CD14-positive monocyte (primary cell): ENCODE results near the gene DOCK1. TPM values are rescaled to one million over a fixed set of nuclear protein-coding genes. Genes with fewer than 3 reads are reported as not detected.

Experiments
- DNase-seq, 3 donors: peaks; one replicate each; pipeline ENCODE4 v3.0.0-alpha.2; 2011 to 2022
- H2AFZ ChIP-seq: 2 replicates; pipeline ENCODE4 v1.6.0; 2012; ENCODE audit warnings: mild to moderate bottlenecking, low read depth, low read length, inconsistent platforms; ENCODE audit not compliant: insufficient read depth, poor library complexity, severe bottlenecking
- H3K27ac ChIP-seq, 2 donors: 1 replicate in 1 of 2; 2 replicates in 1 of 2; pipeline ENCODE4 v1.5.1; 2012 to 2013; ENCODE audit warnings: low read length in 2 of 2, control low read depth in 1 of 2, inconsistent platforms in 1 of 2, low read depth in 1 of 2, mild to moderate bottlenecking in 1 of 2
- H3K27me3 ChIP-seq, 2 donors: one replicate each; pipeline versions ENCODE4 v1.6.0 to v1.6.1; 2011 to 2013; ENCODE audit warnings: low read length in 2 of 2; ENCODE audit not compliant: control insufficient read depth in 2 of 2, insufficient read depth in 2 of 2
- H3K36me3 ChIP-seq, 2 donors: replicated peaks in 1 of 2; 1 replicate in 1 of 2; 2 replicates in 1 of 2; pipeline versions ENCODE4 v1.5.1 to v1.6.1; 2012 to 2013; ENCODE audit warnings: low read length in 2 of 2, control low read depth in 1 of 2, inconsistent platforms in 1 of 2, mild to moderate bottlenecking in 1 of 2; ENCODE audit not compliant: insufficient read depth in 2 of 2, control insufficient read depth in 1 of 2
- H3K4me1 ChIP-seq, 2 donors: 1 replicate in 1 of 2; 2 replicates in 1 of 2; pipeline versions ENCODE4 v1.5.1 to v1.6.1; 2012 to 2013; ENCODE audit warnings: low read length in 2 of 2, control low read depth in 1 of 2, inconsistent platforms in 1 of 2, mild to moderate bottlenecking in 1 of 2, moderate library complexity in 1 of 2; ENCODE audit not compliant: insufficient read depth in 2 of 2, control insufficient read depth in 1 of 2
- H3K4me2 ChIP-seq: replicated peaks from 2 replicates; pipeline ENCODE3; 2012; ENCODE audit warnings: low read length, moderate library complexity, mild to moderate bottlenecking; ENCODE audit not compliant: poor library complexity, severe bottlenecking; ENCODE audit errors: extremely low read depth
- H3K4me3 ChIP-seq, 3 experiments: fragments of 200-600 bp in 1 of 3; sonication (generic) in 1 of 3; replicated peaks in 1 of 3; 1 replicate in 2 of 3; 2 replicates in 1 of 3; pipeline ENCODE4 v1.5.1; 2011 to 2013; ENCODE audit warnings: low read length in 3 of 3, mild to moderate bottlenecking in 3 of 3, control low read depth in 2 of 3, low read depth in 2 of 3, inconsistent platforms in 1 of 3, moderate library complexity in 1 of 3
- H3K79me2 ChIP-seq: 2 replicates; pipeline ENCODE4 v1.6.0; 2012; ENCODE audit warnings: mild to moderate bottlenecking, control low read depth, inconsistent platforms, low read length, moderate library complexity; ENCODE audit not compliant: insufficient read depth
- H3K9ac ChIP-seq: 2 replicates; pipeline ENCODE4 v1.6.0; 2017; ENCODE audit warnings: low read length, mild to moderate bottlenecking; ENCODE audit not compliant: insufficient read depth, poor library complexity, severe bottlenecking
- H3K9me3 ChIP-seq, 2 donors: replicated peaks in 1 of 2; 1 replicate in 1 of 2; 2 replicates in 1 of 2; pipeline versions ENCODE4 v1.5.1 to v1.6.1; 2012 to 2013; ENCODE audit warnings: low read length in 2 of 2, control low read depth in 1 of 2; ENCODE audit not compliant: control insufficient read depth in 1 of 2, insufficient read depth in 1 of 2
- H4K20me1 ChIP-seq: 2 replicates; pipeline ENCODE4 v1.6.0; 2012; ENCODE audit warnings: mild to moderate bottlenecking, low read length, control low read depth, moderate library complexity; ENCODE audit not compliant: insufficient read depth
- H3K27ac Mint-ChIP-seq, 7 donors: one replicate each; pipeline ENCODE4 v1.8.0; 2020; ENCODE audit warnings: mild to moderate bottlenecking in 7 of 7, mixed read lengths in 7 of 7, moderate library complexity in 6 of 7, inconsistent platforms in 2 of 7
- H3K27me3 Mint-ChIP-seq, 3 donors: one replicate each; pipeline ENCODE4 v1.8.0; 2021 to 2022; ENCODE audit warnings: low read depth in 3 of 3, mild to moderate bottlenecking in 3 of 3, mixed read lengths in 3 of 3, moderate library complexity in 3 of 3, inconsistent platforms in 1 of 3
- H3K36me3 Mint-ChIP-seq, 2 donors: one replicate each; pipeline ENCODE4 v1.8.0; 2020; ENCODE audit warnings: mixed read lengths in 2 of 2, inconsistent platforms in 1 of 2, mild to moderate bottlenecking in 1 of 2
- H3K4me1 Mint-ChIP-seq: one replicate; pipeline ENCODE4 v1.8.0; 2020; ENCODE audit warnings: mild to moderate bottlenecking, mixed read lengths
- H3K4me3 Mint-ChIP-seq, 2 donors: one replicate each; pipeline ENCODE4 v1.8.0; 2020; ENCODE audit warnings: mild to moderate bottlenecking in 2 of 2, mixed read lengths in 2 of 2, moderate library complexity in 1 of 2
- H3K9me3 Mint-ChIP-seq, 7 donors: one replicate each; pipeline ENCODE4 v1.8.0; 2020 to 2022; ENCODE audit warnings: mixed read lengths in 7 of 7, mild to moderate bottlenecking in 6 of 7, moderate library complexity in 6 of 7, inconsistent platforms in 2 of 7
- WGBS: methylation state at CpG from one replicate; pipeline ENCODE4 v1.1.5; 2013; ENCODE audit warnings: missing lambda C conversion rate; ENCODE audit not compliant: insufficient coverage; 5-methylcytosine and 5-hydroxymethylcytosine counted together
- intact Hi-C, 2 donors: fragments of 100-400 bp; cut with micrococcal nuclease; formaldehyde crosslinking; loops; one replicate each; pipeline versions ENCODE4 v1.15.0 to v1.15.1; 2023
- polyA plus RNA-seq, 3 donors: library from polyadenylated mRNA; depleted of rRNA in 1 of 3; unstranded in 2 of 3; stranded (reverse) in 1 of 3; fragments of 300-500 nt in 2 of 3; fragments of >200 nt in 1 of 3; fragmentation: Illumina TruSeq in 2 of 3; gene quantifications; 1 replicate in 2 of 3; 2 replicates in 1 of 3; pipeline ENCODE4 v1.2.3, GENCODE V29; 2012 to 2021
- TF ChIP-seq, protein P1 (sequence below): fragments of 200-600 bp; IDR thresholded peaks from one replicate; pipeline ENCODE4 v1.8.0; 2022; ENCODE audit warnings: antibody characterized with exemption, mild to moderate bottlenecking

DOCK1 gene
- polyA plus RNA-seq, 3 donors: 0.31 to 0.35 TPM; not detected in 1

DNA sequence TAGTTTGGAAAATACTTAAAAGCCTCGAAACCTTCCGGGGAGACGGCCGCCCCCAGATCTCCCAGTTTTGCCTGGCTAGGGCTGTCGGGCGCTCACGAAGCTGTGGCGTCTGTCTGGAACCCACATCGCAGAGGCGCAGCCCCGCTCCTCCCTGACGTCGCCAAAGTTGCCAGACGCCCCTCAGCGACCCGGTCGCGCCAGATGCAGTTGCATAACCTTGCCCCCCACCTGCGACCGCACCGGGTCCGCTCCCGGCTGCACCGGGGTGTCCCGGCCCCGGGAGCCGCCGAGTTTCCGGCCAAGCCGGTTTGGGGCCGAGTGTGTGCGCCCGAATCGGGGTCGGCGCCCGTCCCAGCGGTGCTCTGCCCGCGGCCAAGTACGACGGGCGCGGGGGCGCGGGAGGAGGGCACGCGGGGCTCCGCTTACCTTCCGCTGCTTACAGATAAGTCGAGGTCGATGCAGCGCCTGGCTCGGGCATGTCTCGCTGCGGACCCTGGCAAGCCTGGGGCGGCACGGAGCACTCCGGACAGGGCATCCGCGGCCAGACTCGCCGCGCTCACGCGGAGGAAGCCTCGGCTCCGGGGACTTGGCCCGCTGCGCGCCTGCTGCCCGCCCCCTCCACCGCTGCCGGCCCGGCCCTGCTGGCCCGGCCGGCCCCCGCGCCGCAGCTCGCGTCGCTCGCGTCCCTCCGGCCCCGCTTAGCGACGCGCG, 290.5 kb downstream of the DOCK1 start:
- H3K27me3 Mint-ChIP-seq: peaks cover 39 to 61% (median 48%) of the 10 kb centered on the region in 3 donors
- no peaks in the 10 kb centered on the region for H3K36me3 Mint-ChIP-seq
- DNase-seq: no peak
- under 1% methylated on average over 91 of the region's 91 CpGs for WGBS
- Histone ChIP-seq H3K9me3 (no peaks in the 10 kb centered on the region), H3K27me3 (peaks cover 39 to 51% of the 10 kb centered on the region in 2 donors), H3K27ac (no peak overlapping the region), H4K20me1 (no peaks in the 10 kb centered on the region), H3K4me1 (no peaks in the 10 kb centered on the region), H3K4me3 (no peak overlapping the region), H3K79me2 (no peaks in the 10 kb centered on the region), H2AFZ (no peak overlapping the region), H3K36me3 (no peaks in the 10 kb centered on the region), H3K9ac (no peak overlapping the region), H3K4me2 (peak overlapping the region; percentile 4)
- H3K4me3 Mint-ChIP-seq: peak overlapping the region in 1 of 2 donors; percentile 30
- intact Hi-C loops: no loop called here
- no peak overlapping the region for H3K27ac Mint-ChIP-seq
- peaks cover 3% of the 10 kb centered on the region for H3K4me1 Mint-ChIP-seq
- H3K9me3 Mint-ChIP-seq: peaks cover 0 to 7% (median 0%) of the 10 kb centered on the region in 7 donors
- TF ChIP-seq, protein P1, sequence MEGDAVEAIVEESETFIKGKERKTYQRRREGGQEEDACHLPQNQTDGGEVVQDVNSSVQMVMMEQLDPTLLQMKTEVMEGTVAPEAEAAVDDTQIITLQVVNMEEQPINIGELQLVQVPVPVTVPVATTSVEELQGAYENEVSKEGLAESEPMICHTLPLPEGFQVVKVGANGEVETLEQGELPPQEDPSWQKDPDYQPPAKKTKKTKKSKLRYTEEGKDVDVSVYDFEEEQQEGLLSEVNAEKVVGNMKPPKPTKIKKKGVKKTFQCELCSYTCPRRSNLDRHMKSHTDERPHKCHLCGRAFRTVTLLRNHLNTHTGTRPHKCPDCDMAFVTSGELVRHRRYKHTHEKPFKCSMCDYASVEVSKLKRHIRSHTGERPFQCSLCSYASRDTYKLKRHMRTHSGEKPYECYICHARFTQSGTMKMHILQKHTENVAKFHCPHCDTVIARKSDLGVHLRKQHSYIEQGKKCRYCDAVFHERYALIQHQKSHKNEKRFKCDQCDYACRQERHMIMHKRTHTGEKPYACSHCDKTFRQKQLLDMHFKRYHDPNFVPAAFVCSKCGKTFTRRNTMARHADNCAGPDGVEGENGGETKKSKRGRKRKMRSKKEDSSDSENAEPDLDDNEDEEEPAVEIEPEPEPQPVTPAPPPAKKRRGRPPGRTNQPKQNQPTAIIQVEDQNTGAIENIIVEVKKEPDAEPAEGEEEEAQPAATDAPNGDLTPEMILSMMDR: no peak

DNA sequence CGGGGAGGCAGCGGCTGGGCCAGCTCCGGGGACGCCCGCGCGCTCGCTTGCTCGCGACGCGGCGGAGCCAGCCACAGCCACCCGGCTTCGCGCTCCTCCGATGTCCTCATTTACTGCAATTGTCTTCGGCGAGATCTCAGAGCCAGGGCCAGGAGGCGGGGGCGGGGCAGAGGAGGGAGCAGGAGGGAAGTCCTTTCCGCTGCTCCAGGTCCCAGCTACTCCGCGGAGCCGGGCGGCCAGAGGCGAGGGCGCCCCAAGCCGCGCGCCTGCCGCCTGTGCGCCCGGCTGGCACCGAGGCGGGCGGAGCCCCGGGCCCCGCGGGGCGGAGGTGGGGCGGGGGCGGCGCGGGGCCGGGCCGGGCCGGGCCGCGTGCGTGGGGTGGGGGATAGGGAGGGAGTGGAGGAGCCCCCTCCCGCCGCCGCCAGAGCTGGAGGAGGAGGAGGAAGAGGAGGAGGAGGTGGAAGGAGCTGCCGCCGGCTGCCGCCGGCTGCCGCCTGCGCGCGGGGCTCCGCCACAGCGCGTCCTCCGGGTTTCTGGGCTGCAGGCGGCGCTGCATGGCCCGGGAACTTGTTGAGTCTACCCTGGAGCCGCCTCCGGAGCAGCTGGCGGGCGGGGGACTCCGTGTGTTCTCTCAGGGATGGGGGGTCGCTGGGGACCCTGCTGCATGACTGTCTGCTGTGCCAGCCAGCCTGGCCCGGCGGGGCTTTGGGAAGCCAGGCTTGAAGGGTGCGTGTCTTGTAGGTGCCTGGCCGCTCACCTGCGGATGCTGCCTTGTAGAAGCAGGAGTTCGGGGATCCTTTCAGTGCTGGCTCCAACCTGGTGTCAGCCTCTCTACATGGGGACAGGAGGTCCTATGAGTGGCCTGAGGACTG, 291.3 kb downstream of the DOCK1 start, which contains the start of gene INSYN2A:
Gene INSYN2A, minus strand, starts transcription at position 310 of the 872 bp plus-strand sequence. CDS start 20,196 bp downstream, outside the sequence.
- peak within 1 kb of the TSS; percentile 4 for H3K4me2 ChIP-seq
- H3K36me3 ChIP-seq: no peaks in the 10 kb centered on the region
- WGBS: 3% methylated on average over 55 of the region's 81 CpGs
- H3K4me3 ChIP-seq: no peak within 1 kb of the TSS
- no peaks in the 10 kb centered on the region for H4K20me1 ChIP-seq
- H3K27me3 Mint-ChIP-seq: peaks cover 38 to 57% (median 48%) of the 10 kb centered on the region in 3 donors
- DNase-seq: no peak
- H3K9ac ChIP-seq: no peak within 1 kb of the TSS
- no peak within 1 kb of the TSS for H3K27ac Mint-ChIP-seq
- peaks cover 39 to 51% of the 10 kb centered on the region in 2 donors for H3K27me3 ChIP-seq
- no peaks in the 10 kb centered on the region for H3K36me3 Mint-ChIP-seq
- TF ChIP-seq, protein P1: no peak
- H3K27ac ChIP-seq: no peak within 1 kb of the TSS
- peaks cover 3% of the 10 kb centered on the region for H3K4me1 Mint-ChIP-seq
- no peaks in the 10 kb centered on the region for H3K79me2 ChIP-seq
- H2AFZ ChIP-seq: no peak within 1 kb of the TSS
- peak within 1 kb of the TSS; percentile 12 to 86 for H3K4me3 Mint-ChIP-seq
- H3K4me1 ChIP-seq: no peaks in the 10 kb centered on the region
- peaks cover 0 to 7% (median 0%) of the 10 kb centered on the region in 7 donors for H3K9me3 Mint-ChIP-seq
- no peaks in the 10 kb centered on the region for H3K9me3 ChIP-seq
- intact Hi-C loops: no loop called here
